Stomach smooth muscle (tissue), 2 donors: ENCODE measurements around the gene LINS1.
"Not testable (repeated sequence)": the region's sequence is repeated elsewhere in the genome, so short reads cannot be mapped to it uniquely, and the experiment has no call there.

Experiments used
- H3K27ac ChIP-seq: one replicate; pipeline ENCODE4 v1.7.0; 2013; ENCODE audit warnings: mild to moderate bottlenecking, low read length, inconsistent platforms
- H3K27me3 ChIP-seq, 2 donors: one replicate each; pipeline ENCODE4 v1.7.0; 2013; ENCODE audit warnings: low read length in 2 of 2; ENCODE audit not compliant: insufficient read depth in 2 of 2, control insufficient read depth in 1 of 2
- H3K36me3 ChIP-seq, 2 donors: one replicate each; pipeline ENCODE4 v1.7.0; 2013; ENCODE audit warnings: low read length in 2 of 2; ENCODE audit not compliant: control insufficient read depth in 2 of 2, insufficient read depth in 2 of 2
- H3K4me1 ChIP-seq: one replicate; pipeline ENCODE4 v1.7.0; 2013; ENCODE audit warnings: low read length; ENCODE audit not compliant: control insufficient read depth, insufficient read depth
- H3K4me3 ChIP-seq, 2 donors: one replicate each; pipeline ENCODE4 v1.7.0; 2013; ENCODE audit warnings: low read length in 2 of 2
- H3K9ac ChIP-seq, 2 donors: one replicate each; pipeline ENCODE4 v1.7.0; 2013; ENCODE audit warnings: low read length in 2 of 2, mild to moderate bottlenecking in 1 of 2
- H3K9me3 ChIP-seq, 2 donors: one replicate each; pipeline ENCODE4 v1.7.0; 2013; ENCODE audit warnings: low read length in 2 of 2; ENCODE audit not compliant: control insufficient read depth in 2 of 2
- donor health status: healthy.
- donor health status: Pancreatic carcinoma.

LINS1 gene

DNA sequence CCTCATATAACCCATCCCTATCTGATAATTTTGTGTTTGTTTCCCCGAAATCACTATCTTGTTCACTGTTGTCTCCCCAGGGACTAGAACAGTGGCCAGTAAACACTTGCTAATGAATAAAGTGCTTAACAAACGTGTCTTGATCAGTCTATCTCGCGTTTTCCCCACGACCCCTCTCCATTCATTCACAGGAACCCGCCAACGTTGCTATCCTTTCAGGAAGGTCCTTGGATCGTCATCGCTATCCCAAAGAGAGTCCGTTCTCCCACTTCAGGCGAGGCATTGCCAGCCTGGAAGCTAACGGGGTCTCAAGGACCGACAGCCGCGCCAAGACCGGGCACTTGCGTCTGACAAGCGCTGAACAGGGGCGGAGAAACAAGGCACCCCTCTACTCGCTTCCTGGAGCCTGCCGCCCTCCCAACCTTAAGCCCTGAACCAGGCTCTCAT, 344 bp downstream of the LINS1 start:
- H3K9me3 ChIP-seq = no peaks in the 10 kb centered on the region
- no peaks in the 10 kb centered on the region for H3K36me3 ChIP-seq
- peaks cover 15% of the 10 kb centered on the region for H3K4me1 ChIP-seq
- H3K27me3 ChIP-seq = no peaks in the 10 kb centered on the region
- peak overlapping the region; percentile 83 to 99 for H3K4me3 ChIP-seq
- peak overlapping the region; percentile 62 for H3K27ac ChIP-seq
- H3K9ac ChIP-seq = peak overlapping the region; percentile 84 to 97

DNA sequence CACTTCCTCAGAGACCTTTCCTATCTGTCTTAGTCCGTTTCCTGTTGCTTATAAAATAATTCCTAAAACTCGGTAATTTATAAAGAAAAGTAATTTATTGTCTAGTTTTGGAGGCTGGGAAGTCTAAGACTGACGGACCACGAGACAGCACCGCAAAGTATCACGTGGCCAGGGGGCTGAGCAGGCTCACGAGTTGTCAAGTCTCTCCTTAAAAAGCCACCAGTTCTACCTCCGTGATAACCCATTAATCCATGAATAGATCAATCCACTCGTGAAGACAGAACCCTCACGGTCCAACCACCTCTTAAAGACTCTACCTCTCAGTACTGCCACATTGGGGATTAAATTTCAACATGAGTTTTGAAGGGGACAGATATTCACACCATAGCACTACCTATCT, 821 bp downstream of the LINS1 start:
- H3K27me3 ChIP-seq = no peaks in the 10 kb centered on the region
- H3K36me3 ChIP-seq = no peaks in the 10 kb centered on the region
- H3K27ac ChIP-seq = no peak overlapping the region
- H3K4me3 ChIP-seq = peak overlapping the region; percentile 83 to 99
- H3K9ac ChIP-seq = peak overlapping the region; percentile 84 to 97
- H3K4me1 ChIP-seq = peaks cover 15% of the 10 kb centered on the region
- no peaks in the 10 kb centered on the region for H3K9me3 ChIP-seq

DNA sequence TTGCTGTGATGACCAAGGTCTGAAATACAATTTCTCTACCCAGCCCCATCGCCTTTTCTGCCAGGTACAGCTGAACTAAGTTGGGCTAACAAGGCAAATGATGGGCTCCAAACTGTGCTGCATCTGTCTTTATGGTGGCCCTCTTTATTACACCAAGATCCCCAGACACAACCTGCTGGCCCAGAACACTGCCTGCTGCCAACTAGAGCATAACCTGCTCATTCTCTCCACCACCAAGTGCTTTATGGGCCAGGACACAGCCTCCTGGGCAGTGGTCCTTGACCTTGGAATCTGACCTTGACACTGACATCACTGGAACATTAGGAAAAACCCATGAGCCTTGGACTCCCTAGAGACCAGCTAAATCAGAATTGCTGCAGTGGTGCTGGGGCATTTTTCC, 3.3 kb downstream of the LINS1 start:
- Histone ChIP-seq H3K27ac (no peak overlapping the region), H3K9ac (no peak overlapping the region), H3K4me1 (peaks cover 15% of the 10 kb centered on the region), H3K36me3 (no peaks in the 10 kb centered on the region), H3K27me3 (no peaks in the 10 kb centered on the region), H3K4me3 (no peak overlapping the region), H3K9me3 (no peaks in the 10 kb centered on the region)

DNA sequence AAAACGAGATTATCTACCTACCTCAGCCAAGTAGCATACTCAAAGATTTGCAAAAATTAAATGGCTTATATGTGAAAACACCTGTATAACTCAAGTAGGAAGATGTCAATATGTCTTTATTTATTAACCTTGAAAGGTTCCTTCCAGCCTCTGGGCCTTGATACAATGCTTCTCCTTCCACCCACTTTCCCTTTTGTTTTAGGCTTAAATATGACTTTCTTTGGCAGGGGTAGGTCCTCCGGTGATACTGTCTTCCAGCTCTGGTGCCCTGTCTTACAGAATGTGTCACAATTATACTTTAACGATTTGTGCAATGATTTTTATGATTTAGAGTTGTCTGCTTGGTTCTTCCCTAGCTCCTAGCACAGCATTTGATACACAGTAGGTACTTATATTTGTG, 4.1 kb downstream of the LINS1 start:
- Histone ChIP-seq H3K4me1 (peaks cover 10% of the 10 kb centered on the region), H3K9ac (no peak overlapping the region), H3K27me3 (no peaks in the 10 kb centered on the region), H3K27ac (no peak overlapping the region), H3K4me3 (no peak overlapping the region), H3K36me3 (no peaks in the 10 kb centered on the region), H3K9me3 (no peaks in the 10 kb centered on the region)

DNA sequence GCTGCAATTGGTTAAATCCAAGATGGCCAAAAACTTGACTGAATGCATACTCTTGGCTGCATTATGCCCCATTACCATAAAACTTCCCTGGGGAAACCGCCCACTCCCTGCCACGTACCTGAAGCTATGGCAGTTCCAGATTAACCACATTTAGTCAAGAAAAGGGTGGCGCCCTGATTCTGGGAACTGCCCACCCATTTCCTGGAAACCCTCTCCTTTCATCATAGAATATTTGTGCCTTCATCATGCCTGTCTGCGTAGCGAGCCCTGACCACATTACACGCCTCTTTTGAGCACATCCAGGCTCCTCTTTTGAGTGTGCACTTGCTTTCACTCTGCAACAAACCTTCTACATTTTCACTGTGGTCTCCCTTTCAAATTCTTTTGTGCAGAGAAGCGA, 5.2 kb downstream of the LINS1 start:
- Histone ChIP-seq H3K36me3 (no peaks in the 10 kb centered on the region), H3K27me3 (no peaks in the 10 kb centered on the region), H3K9me3 (no peaks in the 10 kb centered on the region), H3K27ac (no peak overlapping the region), H3K9ac (no peak overlapping the region), H3K4me1 (peaks cover 10% of the 10 kb centered on the region), H3K4me3 (no peak overlapping the region)

DNA sequence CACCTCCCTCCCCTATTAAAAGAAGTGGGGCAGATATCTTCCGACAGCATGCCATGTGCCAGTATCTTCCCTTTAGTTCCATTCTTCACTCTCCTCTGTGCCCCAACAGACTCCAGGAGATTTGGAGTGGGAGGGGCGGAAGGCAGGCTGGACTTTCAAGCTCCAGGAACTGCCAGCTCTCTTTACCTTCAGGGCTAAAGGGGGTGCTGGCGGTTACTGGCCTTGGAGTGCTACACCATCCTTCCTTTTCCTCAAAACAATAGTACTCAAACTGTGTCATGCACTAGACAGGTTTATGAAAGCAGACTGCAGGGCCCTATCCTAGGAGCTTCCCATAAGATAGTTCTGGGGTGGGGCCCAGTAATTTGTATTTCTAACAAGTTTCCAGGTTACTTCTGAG, 6.0 kb downstream of the LINS1 start:
- no peak overlapping the region for H3K27ac ChIP-seq
- H3K36me3 ChIP-seq = no peaks in the 10 kb centered on the region
- no peaks in the 10 kb centered on the region for H3K27me3 ChIP-seq
- no peak overlapping the region for H3K9ac ChIP-seq
- no peaks in the 10 kb centered on the region for H3K9me3 ChIP-seq
- no peak overlapping the region for H3K4me3 ChIP-seq
- H3K4me1 ChIP-seq = peaks cover 4% of the 10 kb centered on the region

DNA sequence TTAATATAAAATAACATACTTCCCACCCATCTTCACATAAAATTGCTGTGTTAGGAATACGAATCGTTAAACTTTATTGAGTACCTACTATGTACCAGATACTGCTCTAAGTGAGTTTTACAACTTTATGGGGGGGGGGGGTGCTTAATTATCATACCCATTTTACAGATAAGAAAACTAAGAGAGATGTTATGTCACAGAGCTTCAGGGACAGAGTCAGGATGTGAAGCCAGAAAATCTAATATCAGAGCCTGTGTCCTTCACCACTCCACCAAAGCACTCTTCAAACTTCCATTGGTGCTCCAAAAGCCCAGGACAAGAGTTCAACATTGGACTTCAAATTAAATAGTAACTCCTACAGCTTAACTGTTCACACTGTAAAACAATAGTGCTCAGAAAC, 8.6 kb downstream of the LINS1 start:
- Histone ChIP-seq H3K27me3 (no peaks in the 10 kb centered on the region), H3K9me3 (no peaks in the 10 kb centered on the region), H3K9ac (no peak overlapping the region), H3K4me3 (no peak overlapping the region), H3K27ac (no peak overlapping the region), H3K4me1 (no peaks in the 10 kb centered on the region), H3K36me3 (no peaks in the 10 kb centered on the region)

DNA sequence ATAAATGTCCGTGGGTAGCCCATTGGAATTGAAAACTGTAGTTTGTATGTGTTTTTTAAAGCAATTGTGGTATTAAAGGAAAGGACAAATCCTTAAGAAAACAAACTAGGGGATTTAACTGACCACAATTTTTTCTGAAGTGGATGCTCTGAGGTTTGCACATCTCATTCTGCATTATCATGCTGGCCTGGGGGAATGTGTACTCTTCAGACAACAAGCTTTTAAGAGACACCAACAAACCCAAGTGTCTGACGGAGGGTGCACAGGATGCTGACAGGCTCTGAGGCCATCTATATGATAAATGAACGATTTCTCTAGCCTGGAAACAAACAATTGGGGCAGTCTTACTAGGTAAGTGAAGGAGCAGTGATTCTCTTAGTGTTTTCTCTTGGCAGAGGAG, 9.1 kb downstream of the LINS1 start:
- no peaks in the 10 kb centered on the region for H3K36me3 ChIP-seq
- H3K27me3 ChIP-seq = no peaks in the 10 kb centered on the region
- H3K9ac ChIP-seq = no peak overlapping the region
- H3K27ac ChIP-seq = no peak overlapping the region
- H3K9me3 ChIP-seq = no peaks in the 10 kb centered on the region
- no peak overlapping the region for H3K4me3 ChIP-seq
- no peaks in the 10 kb centered on the region for H3K4me1 ChIP-seq

DNA sequence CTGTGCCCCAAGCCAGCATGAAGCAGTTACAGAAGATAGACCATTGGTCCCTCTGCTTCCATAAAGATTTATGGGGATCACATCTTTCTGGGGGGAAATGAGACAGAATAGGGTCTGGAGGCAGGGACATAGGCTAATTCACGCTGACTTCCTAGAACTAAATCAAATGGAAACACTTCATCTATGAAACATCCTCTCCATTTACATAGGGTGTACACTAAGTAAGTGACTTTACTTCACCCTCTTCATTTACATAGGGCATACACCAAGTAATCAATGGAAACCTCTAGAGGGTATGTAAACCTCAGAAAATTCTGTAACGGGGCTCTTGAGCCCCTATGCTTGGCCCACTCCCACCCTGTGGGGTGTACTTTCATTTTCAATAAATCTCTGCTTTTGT, 10.1 kb downstream of the LINS1 start:
- H3K9ac ChIP-seq = no peak overlapping the region
- no peak overlapping the region for H3K27ac ChIP-seq
- no peaks in the 10 kb centered on the region for H3K9me3 ChIP-seq
- H3K4me1 ChIP-seq = no peaks in the 10 kb centered on the region
- no peak overlapping the region for H3K4me3 ChIP-seq
- H3K27me3 ChIP-seq = no peaks in the 10 kb centered on the region
- no peaks in the 10 kb centered on the region for H3K36me3 ChIP-seq

DNA sequence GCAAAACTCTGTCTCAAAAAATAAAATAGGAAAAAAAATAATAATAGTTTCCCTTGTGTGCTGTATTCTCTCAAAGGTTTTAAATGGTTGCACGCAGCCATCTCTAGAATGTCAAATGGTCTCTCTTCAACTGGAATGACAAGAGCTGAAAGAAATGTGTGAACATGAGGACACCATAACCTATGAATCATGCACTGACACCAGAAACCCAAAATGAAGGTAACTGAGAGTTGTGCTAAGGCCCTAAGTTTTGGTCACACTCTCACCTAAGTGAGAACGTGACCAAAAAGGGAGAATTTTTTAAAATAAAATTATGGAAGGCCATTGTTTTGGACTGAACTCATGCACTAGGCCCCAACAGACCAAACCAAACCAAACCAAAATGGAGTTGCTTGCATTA, 10.8 kb downstream of the LINS1 start:
- not testable (repeated sequence) for H3K9me3 ChIP-seq, H3K9ac ChIP-seq, H3K4me1 ChIP-seq, H3K4me3 ChIP-seq, H3K36me3 ChIP-seq, H3K27ac ChIP-seq, H3K27me3 ChIP-seq

DNA sequence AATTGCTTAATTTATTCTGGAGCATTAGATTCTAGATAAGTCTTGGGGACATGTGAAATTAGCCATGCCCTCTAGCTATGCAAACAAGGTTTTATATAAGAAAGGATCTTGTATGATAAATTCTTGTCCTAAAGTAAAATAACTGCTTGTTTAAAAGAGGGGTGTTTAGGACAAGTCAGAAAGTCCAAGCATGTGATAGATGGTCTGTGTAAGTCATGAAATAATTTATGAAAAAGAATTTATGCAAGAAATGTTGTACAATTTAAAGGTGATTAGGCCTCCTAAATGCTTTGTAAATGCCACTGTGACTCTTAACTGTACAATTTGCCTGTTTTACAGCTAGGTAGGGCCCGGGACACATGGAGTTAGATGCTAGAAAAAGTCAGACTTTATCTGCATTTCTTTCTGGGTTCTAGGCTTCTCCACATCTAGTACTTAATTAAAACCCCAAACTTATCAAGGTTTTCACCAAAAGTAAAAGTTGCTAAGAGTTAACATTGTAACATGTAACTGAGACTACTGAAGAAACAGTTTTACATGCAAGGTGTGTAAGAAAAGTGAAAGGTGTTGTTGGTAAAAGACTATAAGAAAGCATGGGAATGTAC, 13.2 kb downstream of the LINS1 start:
- Histone ChIP-seq H3K27me3 (no peaks in the 10 kb centered on the region), H3K4me1 (no peaks in the 10 kb centered on the region), H3K27ac (no peak overlapping the region), H3K9me3 (no peaks in the 10 kb centered on the region), H3K4me3 (no peak overlapping the region), H3K36me3 (no peaks in the 10 kb centered on the region), H3K9ac (no peak overlapping the region)
